GM12878 (cell line): ENCODE measurements around the gene LRRC8B.

Experiments used
- ATF7 ChIP-seq: fragments of 450-650 bp; IDR thresholded peaks from 2 replicates; pipeline ENCODE4 v1.6.1; 2016; ENCODE audit warnings: low read depth, mild to moderate bottlenecking
- CTCF ChIP-seq, 3 experiments: IDR thresholded peaks in 2 of 3; conservative IDR thresholded peaks in 1 of 3; 2 replicates each; pipeline ENCODE4 v1.5.1; 2011; ENCODE audit warnings: low read depth in 3 of 3, low read length in 3 of 3, mild to moderate bottlenecking in 3 of 3, control low read depth in 2 of 3, moderate library complexity in 2 of 3, inconsistent platforms in 1 of 3, mixed read lengths in 1 of 3; ENCODE audit not compliant: control insufficient read depth in 2 of 3, insufficient read depth in 1 of 3; ENCODE audit errors: extremely low read depth in 1 of 3
- E2F4 ChIP-seq: IDR thresholded peaks from 2 replicates; pipeline ENCODE4 v1.6.1; 2012; ENCODE audit warnings: low read depth, low read length, improper control_type of control experiment
- E4F1 ChIP-seq: fragments of 450-650 bp; IDR thresholded peaks from 2 replicates; pipeline ENCODE4 v1.6.1; 2018; ENCODE audit warnings: borderline replicate concordance, mild to moderate bottlenecking; ENCODE audit not compliant: partially characterized antibody
- EP300 ChIP-seq, 2 experiments: fragments of 150-350 bp in 1 of 2; IDR thresholded peaks; 2 replicates each; pipeline ENCODE4 v1.6.1; 2011 to 2012; ENCODE audit warnings: low read depth in 2 of 2, low read length in 2 of 2, borderline replicate concordance in 1 of 2, improper control_type of control experiment in 1 of 2, inconsistent platforms in 1 of 2; ENCODE audit not compliant: control insufficient read depth in 1 of 2
- NFIC ChIP-seq: IDR thresholded peaks from 2 replicates; pipeline ENCODE4 v1.6.1; 2012; ENCODE audit warnings: low read depth, mild to moderate bottlenecking, inconsistent platforms, low read length, moderate library complexity
- SIN3A ChIP-seq: IDR thresholded peaks from 2 replicates; pipeline ENCODE4 v1.6.1; 2012; ENCODE audit warnings: low read depth, low read length, improper control_type of control experiment
- SP1 ChIP-seq: IDR thresholded peaks from one replicate; pipeline ENCODE4 v1.6.1; 2011; ENCODE audit warnings: low read depth, low read length
- SPI1 ChIP-seq: IDR thresholded peaks from 2 replicates; pipeline ENCODE4 v1.6.1; 2011; ENCODE audit warnings: low read depth, mild to moderate bottlenecking, low read length, moderate library complexity, borderline replicate concordance; ENCODE audit not compliant: insufficient read depth
- ZNF24 ChIP-seq: fragments of 450-650 bp; IDR thresholded peaks from 2 replicates; pipeline ENCODE4 v1.6.1; 2017; ENCODE audit warnings: antibody characterized with exemption, mild to moderate bottlenecking

GRCh38 chr1:89546934-89547562, 22.4 kb downstream of the LRRC8B start:
- no peak for TF ChIP-seq E2F4
- TF ChIP-seq ZNF24: no peak
- TF ChIP-seq E4F1: no peak
- TF ChIP-seq CTCF (IDR thresholded peaks at IDR 0.05 in 2 of 3, conservative IDR thresholded peaks at IDR 0.05 in 1 of 3; ENCODE audit: control insufficient read depth in 2 of 3, extremely low read depth in 1 of 3, insufficient read depth in 1 of 3, low read depth in 3 of 3, low read length in 3 of 3): no peak
- no peak for TF ChIP-seq SPI1
- TF ChIP-seq EP300 (IDR thresholded peaks at IDR 0.05; ENCODE audit: borderline replicate concordance in 1 of 2, control insufficient read depth in 1 of 2, low read depth in 2 of 2, low read length in 2 of 2): no peak
- TF ChIP-seq SP1: no peak
- no peak for TF ChIP-seq NFIC
- no peak for TF ChIP-seq ATF7
- no peak for TF ChIP-seq SIN3A
